Smooth muscle cell (in vitro differentiated cells): ENCODE data around the gene SLC9A2. TPM values are rescaled to one million over a fixed set of nuclear protein-coding genes. Genes with fewer than 3 reads are reported as not detected.

Experiments used
- DNase-seq: peaks from one replicate; lab custom pipeline; 2025; ENCODE audit not compliant: unreplicated experiment; lab: John Stamatoyannopoulos, UW
- H2AFZ ChIP-seq: fragments of 200-600 bp; sonication (generic); 2 replicates; pipeline ENCODE4 v1.6.0; 2016; ENCODE audit warnings: antibody characterized with exemption, low read depth, mild to moderate bottlenecking
- H3F3A ChIP-seq: fragments of 200-600 bp; sonication (generic); 2 replicates; pipeline ENCODE4 v1.6.0; 2017; ENCODE audit warnings: antibody characterized with exemption, low read depth
- H3K27ac ChIP-seq: fragments of 200-600 bp; sonication (generic); 2 replicates; pipeline ENCODE4 v1.5.1; 2016; ENCODE audit warnings: low read depth, mild to moderate bottlenecking
- H3K27me3 ChIP-seq: fragments of 200-600 bp; sonication (generic); 2 replicates; pipeline ENCODE4 v1.6.1; 2016; ENCODE audit warnings: low read depth, mild to moderate bottlenecking
- H3K36me3 ChIP-seq: fragments of 200-600 bp; sonication (generic); 2 replicates; pipeline ENCODE4 v1.5.1; 2016; ENCODE audit warnings: low read depth
- H3K4me1 ChIP-seq: fragments of 200-600 bp; sonication (generic); 2 replicates; pipeline ENCODE4 v1.5.1; 2016; ENCODE audit warnings: low read depth
- H3K4me2 ChIP-seq: fragments of 200-600 bp; sonication (generic); 2 replicates; pipeline ENCODE4 v1.6.0; 2016; ENCODE audit warnings: mild to moderate bottlenecking
- H3K4me3 ChIP-seq: fragments of 200-600 bp; sonication (generic); 2 replicates; pipeline ENCODE4 v1.5.1; 2016; ENCODE audit warnings: mild to moderate bottlenecking
- H3K79me2 ChIP-seq: fragments of 200-600 bp; sonication (generic); 2 replicates; pipeline ENCODE4 v1.6.0; 2016; ENCODE audit warnings: low read depth, mild to moderate bottlenecking
- H3K9ac ChIP-seq: fragments of 200-600 bp; sonication (generic); 2 replicates; pipeline ENCODE4 v1.6.0; 2016; ENCODE audit warnings: low read depth
- H3K9me3 ChIP-seq: fragments of 200-600 bp; sonication (generic); replicated peaks from 2 replicates; pipeline ENCODE4 v1.5.1; 2016; ENCODE audit warnings: low read depth
- H4K20me1 ChIP-seq: fragments of 200-600 bp; sonication (generic); 2 replicates; pipeline ENCODE4 v1.6.0; 2016; ENCODE audit warnings: low read depth
- CTCF ChIP-seq: fragments of 200-600 bp; sonication (generic); IDR thresholded peaks from 2 replicates; pipeline ENCODE4 v1.5.1; 2017; ENCODE audit warnings: borderline replicate concordance, mild to moderate bottlenecking, antibody characterized with exemption; ENCODE audit not compliant: insufficient read depth, poor library complexity, severe bottlenecking
- WGBS: methylation state at CpG from one replicate; pipeline ENCODE4 v1.1.7; 2016; ENCODE audit warnings: low lambda C conversion rate; 5-methylcytosine and 5-hydroxymethylcytosine counted together
- polyA plus RNA-seq: library from polyadenylated mRNA; unstranded; fragments of >200 nt; fragmentation: Nextera tagmentation; extraction: Ambion mirVana; gene quantifications from 2 replicates; pipeline ENCODE4 v1.2.1, GENCODE V29; 2016
- total RNA-seq: library from RNA; depleted of rRNA; stranded (reverse); fragments of >200 nt; gene quantifications from 2 replicates; pipeline ENCODE4 v1.2.3, GENCODE V29; 2014

SLC9A2 gene
- total and polyA plus RNA-seq, 2 experiments from 2014 or later: not detected

DNA sequence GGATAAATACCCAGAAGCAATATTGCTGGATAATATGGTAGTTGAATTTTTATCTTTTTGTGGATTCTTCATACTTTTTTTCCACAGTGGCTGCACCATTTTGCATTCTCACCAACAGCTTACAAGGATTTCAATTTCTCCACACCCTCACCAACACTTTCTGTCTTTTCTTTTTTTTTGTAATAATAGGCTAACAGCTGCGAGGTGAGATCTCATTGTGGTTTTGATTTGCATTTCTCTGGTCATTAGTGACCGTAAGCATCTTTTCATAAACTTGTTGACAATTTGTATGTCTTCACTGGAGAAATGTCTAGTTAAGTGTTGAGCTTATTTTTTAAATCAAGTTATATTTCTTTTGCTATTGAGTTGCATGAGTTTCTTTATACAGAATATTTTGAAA, 17.6 kb upstream of the SLC9A2 start:
- Histone ChIP-seq H3K9me3 (no peaks in the 10 kb centered on the region), H4K20me1 (no peaks in the 10 kb centered on the region), H3K4me2 (no peak overlapping the region), H3K79me2 (no peaks in the 10 kb centered on the region), H3K9ac (no peak overlapping the region), H3K4me3 (no peak overlapping the region), H3K36me3 (no peaks in the 10 kb centered on the region), H3K27ac (no peak overlapping the region), H3F3A (no peaks in the 10 kb centered on the region), H2AFZ (no peak overlapping the region), H3K27me3 (peaks cover 3% of the 10 kb centered on the region), H3K4me1 (no peaks in the 10 kb centered on the region)
- no peak for DNase-seq
- no peak for TF ChIP-seq CTCF
- 86% methylated on average over 2 of the region's 2 CpGs for WGBS

DNA sequence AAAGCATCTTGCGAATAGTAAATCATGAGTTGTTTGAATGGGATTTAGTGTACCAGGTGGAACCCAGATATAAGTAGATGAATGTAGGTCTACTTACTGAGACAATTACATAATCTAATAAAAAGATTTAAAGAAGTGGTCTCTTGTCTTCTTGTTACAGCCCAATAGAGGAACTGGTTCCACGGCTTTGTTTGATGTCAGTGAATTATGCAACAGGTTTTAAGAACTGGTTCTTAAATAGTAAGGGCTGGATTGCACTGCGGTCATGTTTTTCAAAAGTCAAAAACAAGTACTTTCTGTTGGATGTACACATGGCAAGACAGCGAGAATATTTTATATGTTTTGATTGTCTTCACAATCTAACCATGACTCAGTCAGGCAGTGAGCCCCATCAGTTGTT, 15.4 kb upstream of the SLC9A2 start:
- Histone ChIP-seq H4K20me1 (no peaks in the 10 kb centered on the region), H3K4me2 (no peak overlapping the region), H3K9ac (no peak overlapping the region), H3K79me2 (no peaks in the 10 kb centered on the region), H3F3A (no peaks in the 10 kb centered on the region), H2AFZ (no peak overlapping the region), H3K27ac (no peak overlapping the region), H3K9me3 (no peaks in the 10 kb centered on the region), H3K4me3 (no peak overlapping the region), H3K27me3 (no peaks in the 10 kb centered on the region), H3K36me3 (no peaks in the 10 kb centered on the region), H3K4me1 (no peaks in the 10 kb centered on the region)
- TF ChIP-seq CTCF: no peak
- DNase-seq: no peak
- WGBS: 87% methylated on average over 4 of the region's 4 CpGs

- Histone ChIP-seq H3K9me3 (no peaks in the 10 kb centered on the region), H4K20me1 (no peaks in the 10 kb centered on the region), H3K9ac (no peak overlapping the region), H3K4me1 (no peaks in the 10 kb centered on the region), H3F3A (no peaks in the 10 kb centered on the region), H2AFZ (no peak overlapping the region), H3K4me2 (no peak overlapping the region), H3K27me3 (no peaks in the 10 kb centered on the region), H3K79me2 (no peaks in the 10 kb centered on the region), H3K4me3 (no peak overlapping the region), H3K27ac (no peak overlapping the region), H3K36me3 (no peaks in the 10 kb centered on the region)
- no peak for TF ChIP-seq CTCF
- 42% methylated on average over 3 of the region's 3 CpGs for WGBS
- DNase-seq: no peak
Measured at GRCh38 chr2:102604769-102605168, 14.6 kb upstream of the SLC9A2 start.

DNA sequence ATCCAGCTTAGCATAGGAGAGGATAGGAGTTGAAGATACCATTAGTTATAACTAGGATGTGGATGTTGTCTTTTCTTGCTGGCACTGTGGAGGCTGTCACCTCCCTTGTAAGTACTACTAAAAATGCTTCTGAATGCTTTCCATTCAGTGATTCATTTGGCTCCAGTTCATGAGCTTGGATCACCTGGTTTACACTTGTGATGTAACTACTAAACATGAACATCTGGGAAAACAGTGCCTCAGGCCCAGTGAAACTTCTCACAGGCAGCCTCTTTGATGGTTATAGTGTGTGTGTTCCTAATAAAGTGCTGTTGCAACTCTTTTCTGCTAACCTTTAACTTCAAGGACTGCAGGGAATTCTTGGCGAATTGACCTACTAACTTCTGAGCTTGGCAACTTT, 13.0 kb upstream of the SLC9A2 start:
- Histone ChIP-seq H3K4me2 (no peak overlapping the region), H3K36me3 (no peaks in the 10 kb centered on the region), H3F3A (no peaks in the 10 kb centered on the region), H3K27ac (no peak overlapping the region), H4K20me1 (no peaks in the 10 kb centered on the region), H3K79me2 (no peaks in the 10 kb centered on the region), H2AFZ (no peak overlapping the region), H3K4me3 (no peak overlapping the region), H3K9me3 (no peaks in the 10 kb centered on the region), H3K9ac (no peak overlapping the region), H3K27me3 (peaks cover 8% of the 10 kb centered on the region), H3K4me1 (no peaks in the 10 kb centered on the region)
- no peak for TF ChIP-seq CTCF
- DNase-seq: no peak
- WGBS: 92% methylated on average over 1 of the region's 1 CpG
